ENCODE results near the gene SMPDL3A. TPM values are rescaled to one million over a fixed set of nuclear protein-coding genes. Genes with fewer than 3 reads are reported as not detected.

SMPDL3A gene
- total and polyA plus RNA-seq, 2 of the 8 experiments (the other 6 are each of a cell fraction or from before 2014, with no cell fraction given) = 3.5 to 3.9 TPM

GRCh38 chr6:122747573-122747972, 41.5 kb upstream of the SMPDL3A start:
- Histone ChIP-seq H3K27me3 (replicated peaks in 1 of 4; ENCODE audit: control insufficient read depth in 3 of 4, extremely low read depth in 1 of 4, insufficient read depth in 3 of 4, low read length in 3 of 4) (no peaks in the 10 kb centered on the region), H3K27ac (ENCODE audit: low read depth, low read length) (no peak overlapping the region), H4K8ac (ENCODE audit: extremely low read depth, insufficient read depth, low read length) (no peak overlapping the region), H3K9me3 (ENCODE audit: insufficient read depth in 2 of 2, low read depth in 1 of 2, low read length in 1 of 2) (peaks cover 3% of the 10 kb centered on the region in 2 experiments; a peak in 1 of 4 replicates), H2BK12ac (ENCODE audit: low read depth, low read length) (no peak overlapping the region), H3K4me2 (ENCODE audit: insufficient read depth in 1 of 2, low read depth in 2 of 2, low read length in 2 of 2) (no peak overlapping the region), H3K9ac (replicated peaks in 1 of 4; ENCODE audit: extremely low read depth in 1 of 4, low read depth in 3 of 4, low read length in 3 of 4) (no peak overlapping the region), H4K91ac (replicated peaks; ENCODE audit: insufficient read length, low read length) (no peak overlapping the region), H2BK5ac (ENCODE audit: low read depth, low read length) (no peak overlapping the region), H4K5ac (ENCODE audit: insufficient read length, low read depth, low read length) (no peak overlapping the region), H3K4ac (replicated peaks; ENCODE audit: insufficient read length, low read depth, low read length) (no peak overlapping the region), H3K79me1 (ENCODE audit: low read depth, low read length) (no peaks in the 10 kb centered on the region), H3K23me2 (ENCODE audit: low read depth, low read length) (no peaks in the 10 kb centered on the region), H3K14ac (ENCODE audit: insufficient read length) (no peak overlapping the region), H3K56ac (replicated peaks; ENCODE audit: insufficient read length, low read depth, low read length) (no peak overlapping the region), H3K18ac (ENCODE audit: extremely low read depth, low read length) (no peak overlapping the region), H3K79me2 (ENCODE audit: control insufficient read depth in 1 of 2, insufficient read depth in 2 of 2, low read length in 2 of 2) (no peaks in the 10 kb centered on the region), H3K23ac (ENCODE audit: insufficient read length) (no peak overlapping the region), H2BK15ac (ENCODE audit: low read length) (no peak overlapping the region), H3K4me3 (ENCODE audit: extremely low read depth in 1 of 4, insufficient read depth in 2 of 4, low read depth in 3 of 4, low read length in 4 of 4) (no peak overlapping the region), H3K4me1 (replicated peaks in 1 of 4; ENCODE audit: control insufficient read depth in 3 of 4, insufficient read depth in 4 of 4, low read length in 3 of 4) (no peaks in the 10 kb centered on the region), H3K36me3 (ENCODE audit: control insufficient read depth in 2 of 4, insufficient read depth in 4 of 4, low read length in 3 of 4) (no peaks in the 10 kb centered on the region), H4K20me1 (replicated peaks in 1 of 2; ENCODE audit: control insufficient read depth in 1 of 2, insufficient read depth in 2 of 2, low read length in 2 of 2) (no peaks in the 10 kb centered on the region), H2BK120ac (replicated peaks; ENCODE audit: low read depth, low read length) (no peak overlapping the region), H2AK5ac (ENCODE audit: low read depth, low read length) (no peak overlapping the region), H2BK20ac (ENCODE audit: low read length) (no peak overlapping the region), H2AFZ (ENCODE audit: low read length) (no peak overlapping the region)
- CTCF ChIA-PET (ENCODE audit: partially characterized antibody) = interaction anchor here (8.7 kb wide), 1 partner anchor 17 kb away, joined by 103 read pairs; no protein-coding TSS in a partner anchor
- TF ChIP-seq HDAC6 (IDR thresholded peaks at IDR 0.05; ENCODE audit: low read depth, low read length) = no peak
- TF ChIP-seq CBX8 (IDR thresholded peaks at IDR 0.05; ENCODE audit: borderline replicate concordance, low read depth, low read length) = no peak
- TF ChIP-seq BACH1 (IDR thresholded peaks at IDR 0.05; ENCODE audit: low read length) = no peak
- TF ChIP-seq SIX5 (IDR thresholded peaks at IDR 0.05; ENCODE audit: low read depth, low read length) = no peak
- TF ChIP-seq RXRA (IDR thresholded peaks at IDR 0.05; ENCODE audit: insufficient read depth, low read depth, low read length) = no peak
- TF ChIP-seq TAF1 (IDR thresholded peaks at IDR 0.05; ENCODE audit: low read depth, low read length) = no peak
- TF ChIP-seq EGR1 (IDR thresholded peaks at IDR 0.05; ENCODE audit: borderline replicate concordance, low read depth, low read length) = no peak
- FAIRE-seq (no peak), DNase-seq (ENCODE audit: low read depth in 1 of 2, low spot score in 2 of 2) (no peak)
- 96% methylated on average over 10 of the region's 10 CpGs; no CpG with 5 or more reads in 1 of the 2 experiments for WGBS, 2 experiments (ENCODE audit: extremely low coverage in 1 of 2, insufficient coverage in 1 of 2, insufficient read length in 1 of 2, insufficient replicate concordance in 2 of 2, low coverage in 1 of 2, low lambda C conversion rate in 2 of 2, missing lambda C conversion rate in 1 of 2)
- POLR2A ChIA-PET (ENCODE audit: partially characterized antibody) = no interaction called here

All from H1 (cell line).